Activated T-cell treated with anti-CD3 and anti-CD28 coated beads, Interleukin-2, amount 50 U/mL, for 72 hours (primary cell): ENCODE results near the gene PXYLP1. TPM values are rescaled to one million over a fixed set of nuclear protein-coding genes. Genes with fewer than 3 reads are reported as not detected.
A peak's percentile ranks its signal among the peaks of the same experiment; 100 is the strongest.

Experiments used
- ATAC-seq, 2 donors: fragments of 150-1000 bp; cut with Tn5 transposase; replicated peaks in 1 of 2; 2 replicates each; pipeline ENCODE4 v1.10.0; 2021; ENCODE audit warnings: moderate library complexity in 2 of 2, mild to moderate bottlenecking in 1 of 2
- DNase-seq, 2 donors: peaks; one replicate each; pipeline ENCODE4 v3.0.0; 2021 to 2022; ENCODE audit warnings: mixed read lengths in 1 of 2
- H3K27ac Mint-ChIP-seq: one replicate; pipeline ENCODE4 v1.8.0; 2022; ENCODE audit warnings: mild to moderate bottlenecking, moderate library complexity, mixed read lengths
- H3K27me3 Mint-ChIP-seq: one replicate; pipeline ENCODE4 v1.8.0; 2022; ENCODE audit warnings: low read depth, mixed read lengths
- H3K36me3 Mint-ChIP-seq, 2 donors: one replicate each; pipeline ENCODE4 v1.8.0; 2022; ENCODE audit warnings: mixed read lengths in 2 of 2, mild to moderate bottlenecking in 1 of 2; ENCODE audit not compliant: insufficient read depth in 2 of 2
- H3K4me1 Mint-ChIP-seq: one replicate; pipeline ENCODE4 v1.8.0; 2022; ENCODE audit warnings: low read depth, mixed read lengths
- H3K4me3 Mint-ChIP-seq, 2 donors: one replicate each; pipeline ENCODE4 v1.8.0; 2022; ENCODE audit warnings: mild to moderate bottlenecking in 2 of 2, mixed read lengths in 2 of 2, moderate library complexity in 2 of 2
- H3K9me3 Mint-ChIP-seq, 2 donors: one replicate each; pipeline ENCODE4 v1.8.0; 2022; ENCODE audit warnings: mixed read lengths in 2 of 2
- total RNA-seq, 2 donors: library from RNA; stranded (reverse); gene quantifications; one replicate each; pipeline ENCODE4 v1.2.3, GENCODE V29; 2022

The PXYLP1 gene
- total RNA-seq, 2 donors from 2014 or later: 13.2 to 14.3 TPM

- Mint-ChIP-seq H3K4me1 (peaks cover 29% of the 10 kb centered on the region), H3K27me3 (no peaks in the 10 kb centered on the region), H3K9me3 (peaks cover 7% of the 10 kb centered on the region in 2 donors), H3K27ac (no peak overlapping the region), H3K36me3 (peaks cover 5 to 12% of the 10 kb centered on the region in 2 donors), H3K4me3 (no peak overlapping the region)
- no peak for ATAC-seq
- no peak for DNase-seq
These were observed 92.5 kb downstream of the PXYLP1 start for GRCh38 chr3:141323936-141324704.

- no peak overlapping the region for H3K27ac Mint-ChIP-seq
- no peaks in the 10 kb centered on the region for H3K27me3 Mint-ChIP-seq
- H3K9me3 Mint-ChIP-seq: peaks cover 2% of the 10 kb centered on the region in 2 donors
- ATAC-seq (no peak), DNase-seq (no peak)
- H3K4me3 Mint-ChIP-seq: no peak overlapping the region
- H3K36me3 Mint-ChIP-seq: peaks cover 2% of the 10 kb centered on the region in 2 donors
- H3K4me1 Mint-ChIP-seq: peaks cover 20% of the 10 kb centered on the region
These were observed 94.5 kb downstream of the PXYLP1 start for GRCh38 chr3:141326123-141326522.

DNA sequence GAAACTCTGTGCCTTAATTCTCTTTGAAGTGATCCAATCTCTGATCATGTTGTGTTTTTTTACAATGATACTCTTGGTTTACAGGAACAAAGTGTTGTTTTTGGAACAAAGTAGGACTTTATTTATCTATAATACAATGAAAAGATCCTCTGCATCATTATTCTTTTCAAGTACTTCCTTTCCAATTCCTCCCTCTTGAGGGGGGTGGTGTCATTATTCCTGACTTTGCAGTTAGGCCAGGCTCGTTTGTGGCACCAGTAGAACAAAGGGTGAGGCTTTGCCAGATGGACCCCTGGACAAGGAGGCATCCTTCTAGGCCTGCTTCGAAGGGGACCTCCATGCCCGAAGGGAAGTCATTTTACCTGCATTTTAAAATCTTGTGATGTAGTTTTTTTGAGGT lies 95.0 kb downstream of the PXYLP1 start:
- peaks cover 2% of the 10 kb centered on the region in 2 donors for H3K9me3 Mint-ChIP-seq
- H3K4me1 Mint-ChIP-seq: peaks cover 20% of the 10 kb centered on the region
- peaks cover 2% of the 10 kb centered on the region in 2 donors for H3K36me3 Mint-ChIP-seq
- no peak overlapping the region for H3K4me3 Mint-ChIP-seq
- no peaks in the 10 kb centered on the region for H3K27me3 Mint-ChIP-seq
- DNase-seq: no peak
- no peak overlapping the region for H3K27ac Mint-ChIP-seq
- ATAC-seq: no peak

GRCh38 chr3:141328286-141329166 lies 96.9 kb downstream of the PXYLP1 start:
- H3K4me1 Mint-ChIP-seq: peaks cover 21% of the 10 kb centered on the region
- peaks cover 0 to 2% of the 10 kb centered on the region in 2 donors for H3K9me3 Mint-ChIP-seq
- H3K27ac Mint-ChIP-seq: peak overlapping the region; percentile 1
- H3K27me3 Mint-ChIP-seq: no peaks in the 10 kb centered on the region
- peak overlapping the region; percentile 15 to 21 for H3K4me3 Mint-ChIP-seq
- ATAC-seq (peak; percentile 86 to 88), DNase-seq (peak; percentile 31 to 54)
- H3K36me3 Mint-ChIP-seq: peaks cover 0 to 2% of the 10 kb centered on the region in 2 donors

- peaks cover 0 to 2% of the 10 kb centered on the region in 2 donors for H3K36me3 Mint-ChIP-seq
- H3K27ac Mint-ChIP-seq: no peak overlapping the region
- peaks cover 21% of the 10 kb centered on the region for H3K4me1 Mint-ChIP-seq
- H3K27me3 Mint-ChIP-seq: no peaks in the 10 kb centered on the region
- ATAC-seq (no peak), DNase-seq (no peak)
- H3K9me3 Mint-ChIP-seq: peaks cover 0 to 2% of the 10 kb centered on the region in 2 donors
- no peak overlapping the region for H3K4me3 Mint-ChIP-seq
These were observed 98.6 kb downstream of the PXYLP1 start for GRCh38 chr3:141330235-141330634.

DNA sequence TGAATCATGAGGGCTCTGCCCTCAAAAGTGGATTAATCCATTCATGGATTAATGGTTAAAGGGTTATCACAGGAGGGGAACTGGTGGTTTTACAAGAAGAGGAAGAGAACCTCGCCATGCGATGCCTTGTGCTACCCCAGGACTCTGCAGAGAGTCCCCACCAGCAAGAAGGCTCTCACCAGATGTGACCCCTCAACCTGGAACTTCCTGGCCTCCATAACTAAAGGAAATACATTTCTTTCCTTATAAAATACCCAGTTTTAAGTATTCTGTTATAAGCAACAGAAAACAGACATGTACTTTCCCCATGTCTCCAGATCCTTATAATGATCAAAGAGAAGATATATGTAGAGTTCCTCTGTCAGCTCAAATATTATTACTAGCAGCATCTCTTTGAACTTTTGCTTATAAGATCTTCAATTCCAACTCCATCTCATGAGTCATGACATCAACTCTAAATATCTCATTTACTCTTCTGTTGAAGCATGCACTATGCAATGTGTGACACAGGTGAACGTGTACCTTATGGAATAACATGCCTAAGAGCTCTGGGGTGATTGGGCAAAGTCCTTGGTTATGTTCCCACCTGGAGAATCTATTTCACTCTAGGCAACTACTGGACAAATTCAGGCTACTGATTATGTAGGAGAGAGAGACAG lies 99.2 kb downstream of the PXYLP1 start:
- ATAC-seq (no peak), DNase-seq (no peak)
- Mint-ChIP-seq H3K9me3 (peaks cover 0 to 2% of the 10 kb centered on the region in 2 donors), H3K36me3 (peaks cover 0 to 2% of the 10 kb centered on the region in 2 donors), H3K4me3 (no peak overlapping the region), H3K4me1 (peaks cover 21% of the 10 kb centered on the region), H3K27me3 (no peaks in the 10 kb centered on the region), H3K27ac (no peak overlapping the region)

GRCh38 chr3:141331377-141332318 lies 100.0 kb downstream of the PXYLP1 start:
- Mint-ChIP-seq H3K36me3 (peaks cover 0 to 2% of the 10 kb centered on the region in 2 donors), H3K4me1 (peaks cover 21% of the 10 kb centered on the region), H3K27ac (no peak overlapping the region), H3K4me3 (peak overlapping the region in 1 of 2 donors; percentile 2), H3K9me3 (peaks cover 0 to 2% of the 10 kb centered on the region in 2 donors), H3K27me3 (no peaks in the 10 kb centered on the region)
- ATAC-seq: peak in 1 of 2 donors; percentile 28
- no peak for DNase-seq

DNA sequence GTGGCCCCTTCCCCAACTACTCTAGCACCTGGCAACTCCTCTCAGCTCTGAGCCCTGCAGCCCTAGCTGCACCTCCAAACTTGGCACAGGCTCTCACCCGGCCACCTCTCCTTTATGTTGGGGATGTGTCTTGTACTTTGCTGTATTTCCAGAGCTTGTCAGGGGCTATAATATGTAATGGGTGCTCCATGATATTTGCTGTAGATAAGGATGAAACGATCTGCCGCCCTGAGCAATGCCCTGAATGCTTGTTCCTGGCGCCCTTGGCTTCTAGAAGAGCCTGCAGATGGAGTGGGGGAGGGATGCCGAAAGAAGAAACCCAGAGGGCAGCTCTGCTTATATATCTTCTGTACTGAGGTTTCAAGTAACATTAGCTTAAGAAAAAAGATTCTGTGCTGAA lies 100.8 kb downstream of the PXYLP1 start:
- Mint-ChIP-seq H3K27me3 (no peaks in the 10 kb centered on the region), H3K4me3 (peak overlapping the region in 1 of 2 donors; percentile 2), H3K9me3 (peaks cover 0 to 2% of the 10 kb centered on the region in 2 donors), H3K4me1 (peaks cover 21% of the 10 kb centered on the region), H3K36me3 (peaks cover 0 to 2% of the 10 kb centered on the region in 2 donors), H3K27ac (no peak overlapping the region)
- DNase-seq (no peak), ATAC-seq (no peak)

DNA sequence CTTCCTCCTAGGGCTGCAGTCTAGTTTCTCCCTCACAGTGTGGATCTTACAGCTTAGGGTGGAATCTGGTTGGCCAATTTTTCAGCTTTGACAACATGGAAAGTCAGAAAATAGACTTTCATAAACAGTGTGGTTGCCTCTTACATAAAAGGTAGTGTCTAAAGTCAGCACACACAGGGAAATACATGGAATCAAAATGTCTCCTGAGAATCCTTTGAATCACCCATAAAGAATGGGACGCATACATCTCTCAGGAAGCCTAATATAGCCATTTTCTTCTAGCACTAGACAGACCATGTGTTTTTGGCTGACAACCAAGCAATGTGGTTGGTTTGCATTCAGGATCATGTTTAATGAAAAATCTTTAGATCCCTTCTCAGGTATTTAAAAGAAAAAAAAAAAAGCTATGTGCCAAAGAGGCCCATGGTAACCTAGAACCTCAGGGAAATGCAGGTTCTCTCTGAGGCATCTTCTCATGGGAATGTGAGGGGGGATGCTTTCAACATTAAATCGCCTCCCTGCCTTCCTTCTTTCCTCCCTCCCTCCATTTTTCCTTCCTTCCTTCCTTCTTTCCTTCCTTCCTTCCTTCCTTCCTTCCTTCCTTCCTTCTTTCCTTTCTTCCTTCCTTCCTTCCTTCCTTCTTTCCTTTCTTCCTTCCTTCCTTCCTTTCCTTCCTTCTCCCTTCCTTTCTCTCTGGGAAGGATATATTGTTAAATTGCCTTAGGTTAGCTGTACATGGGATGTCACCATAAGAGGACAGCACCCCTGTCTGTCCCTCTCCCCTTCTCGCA lies 102.4 kb downstream of the PXYLP1 start:
- no peak for ATAC-seq
- H3K36me3 Mint-ChIP-seq: no peaks in the 10 kb centered on the region
- H3K27ac Mint-ChIP-seq: no peak overlapping the region
- no peak overlapping the region for H3K4me3 Mint-ChIP-seq
- H3K27me3 Mint-ChIP-seq: no peaks in the 10 kb centered on the region
- no peak for DNase-seq
- peaks cover 9% of the 10 kb centered on the region for H3K4me1 Mint-ChIP-seq
- H3K9me3 Mint-ChIP-seq: no peaks in the 10 kb centered on the region

DNA sequence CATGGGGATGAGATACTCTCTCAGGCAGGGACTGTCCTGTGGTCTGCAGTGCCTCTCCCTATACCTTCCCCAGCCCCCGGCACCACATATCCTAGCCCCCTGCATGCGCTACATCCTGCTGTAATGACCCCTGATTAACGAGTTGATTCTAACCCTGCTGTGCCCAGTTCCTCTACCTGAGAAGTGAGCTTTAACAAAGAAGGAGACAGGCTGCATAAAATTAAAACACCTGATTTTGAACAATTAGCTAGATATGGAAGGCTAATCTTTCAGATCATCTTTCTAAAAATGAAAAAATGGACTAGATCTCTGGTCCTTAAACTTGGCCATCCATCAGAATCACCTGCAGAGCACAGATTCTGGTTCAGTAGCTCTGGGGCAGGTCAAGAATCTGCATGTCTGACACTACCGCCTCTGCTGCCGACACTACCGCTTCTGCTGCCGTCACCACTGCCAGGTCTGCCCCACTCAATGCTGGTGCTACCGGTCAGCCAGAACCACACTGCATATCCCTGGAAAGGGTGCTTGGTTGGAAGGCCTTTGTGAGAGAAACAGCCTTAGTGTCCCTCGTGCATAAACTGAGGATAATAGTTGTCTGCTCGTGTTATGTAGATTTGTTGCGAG lies 103.1 kb downstream of the PXYLP1 start:
- no peak for ATAC-seq
- no peaks in the 10 kb centered on the region for H3K9me3 Mint-ChIP-seq
- no peak overlapping the region for H3K4me3 Mint-ChIP-seq
- H3K27ac Mint-ChIP-seq: no peak overlapping the region
- H3K4me1 Mint-ChIP-seq: peaks cover 7% of the 10 kb centered on the region
- DNase-seq: no peak
- H3K27me3 Mint-ChIP-seq: no peaks in the 10 kb centered on the region
- no peaks in the 10 kb centered on the region for H3K36me3 Mint-ChIP-seq

DNA sequence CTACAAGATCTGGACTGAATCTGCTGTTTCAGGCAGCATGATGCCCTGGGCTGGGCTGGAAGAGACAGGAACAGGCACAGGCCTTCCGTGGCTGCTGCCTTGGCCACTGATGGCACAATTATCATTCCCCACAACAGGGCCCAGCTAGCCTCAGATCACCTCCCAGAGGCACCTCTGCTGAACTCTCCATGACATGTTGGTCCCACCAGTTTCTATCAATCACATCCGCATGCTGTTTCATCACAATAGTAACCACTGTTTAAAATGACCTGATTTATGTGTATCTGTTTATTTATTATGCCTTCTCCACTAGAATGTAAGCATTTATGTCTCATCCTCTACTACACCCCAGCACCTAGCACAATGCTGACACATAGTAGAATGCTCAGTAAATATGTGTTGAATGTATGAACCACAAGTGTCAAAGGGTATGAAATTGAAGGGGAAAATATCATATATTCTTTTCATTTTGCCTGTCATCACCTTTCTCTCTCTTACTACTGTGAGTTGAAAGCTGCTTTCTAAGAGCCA lies 104.0 kb downstream of the PXYLP1 start:
- Mint-ChIP-seq H3K4me3 (no peak overlapping the region), H3K27ac (no peak overlapping the region), H3K4me1 (peaks cover 7% of the 10 kb centered on the region), H3K36me3 (no peaks in the 10 kb centered on the region), H3K9me3 (no peaks in the 10 kb centered on the region), H3K27me3 (no peaks in the 10 kb centered on the region)
- ATAC-seq: peak in 1 of 2 donors; percentile 30
- no peak for DNase-seq
